Gastrocnemius medialis (tissue), 4 donors: ENCODE measurements around the gene CACNA2D2. TPM values are rescaled to one million over a fixed set of nuclear protein-coding genes. Genes with fewer than 3 reads are reported as not detected.

ENCODE experiments used
- ATAC-seq, 2 donors: fragments of 150-250 bp; one replicate each; pipeline ENCODE4 v1.9.1; 2016
- DNase-seq, 2 donors: peaks; one replicate each; pipeline ENCODE4 v3.0.0-alpha.2; 2019
- H3K27ac ChIP-seq, 4 donors: fragments of 200-600 bp; sonication (generic); 1 replicate in 1 of 4; 2 replicates in 3 of 4; pipeline ENCODE4 v1.5.1; 2016 to 2018; ENCODE audit warnings: mild to moderate bottlenecking in 2 of 4, moderate library complexity in 1 of 4
- H3K27me3 ChIP-seq, 3 donors: fragments of 200-600 bp; sonication (generic) in 2 of 3; 1 replicate in 1 of 3; 2 replicates in 2 of 3; pipeline versions ENCODE4 v1.5.1 to v1.6.0; 2016 to 2019; ENCODE audit warnings: mild to moderate bottlenecking in 1 of 3, moderate library complexity in 1 of 3
- H3K36me3 ChIP-seq, 2 donors: fragments of 200-600 bp; sonication (generic) in 1 of 2; one replicate each; pipeline ENCODE4 v1.5.1; 2017 to 2018
- H3K4me1 ChIP-seq, 2 donors: fragments of 200-600 bp; sonication (generic) in 1 of 2; one replicate each; pipeline ENCODE4 v1.5.1; 2016 to 2017; ENCODE audit warnings: mild to moderate bottlenecking in 2 of 2
- H3K4me3 ChIP-seq, 4 donors: fragments of 200-600 bp; sonication (generic) in 3 of 4; 1 replicate in 1 of 4; 2 replicates in 3 of 4; pipeline ENCODE4 v1.5.1; 2016 to 2019; ENCODE audit warnings: mild to moderate bottlenecking in 2 of 4
- H3K9me3 ChIP-seq, 3 donors: fragments of 200-600 bp; sonication (generic) in 2 of 3; 1 replicate in 1 of 3; 2 replicates in 2 of 3; pipeline ENCODE4 v1.5.1; 2016 to 2019
- CTCF ChIP-seq, 5 experiments: fragments of 450-650 bp in 3 of 5; fragments of 200-600 bp in 2 of 5; sonication (generic) in 2 of 5; IDR thresholded peaks in 4 of 5; conservative IDR thresholded peaks in 1 of 5; 1 replicate in 4 of 5; 2 replicates in 1 of 5; pipeline ENCODE4 v1.5.1; 2016 to 2019; ENCODE audit warnings: antibody characterized with exemption in 5 of 5, mild to moderate bottlenecking in 3 of 5, moderate library complexity in 3 of 5
- POLR2A ChIP-seq, 2 donors: fragments of 450-650 bp; IDR thresholded peaks; one replicate each; pipeline ENCODE4 v1.6.1; 2017; ENCODE audit warnings: antibody characterized with exemption in 2 of 2, mild to moderate bottlenecking in 2 of 2, moderate library complexity in 2 of 2
- in situ Hi-C, 4 donors: fragments of 200-750 bp; cut with MboI; loops; one replicate each; pipeline versions ENCODE4 v1.15.0 to v1.8.0; 2017; ENCODE audit warnings: low sequenced_read_pairs in 4 of 4
- intact Hi-C: fragments of 100-400 bp; cut with DNase I; formaldehyde crosslinking; loops from one replicate; pipeline ENCODE4 v1.15.1; 2023; ENCODE audit warnings: low total_unique reads
- total RNA-seq, 4 donors: library from RNA; depleted of rRNA; stranded (reverse); fragments of >200 nt; gene quantifications; one replicate each; pipeline versions ENCODE4 v1.1.0 to v1.2.3, GENCODE V29; 2016

The CACNA2D2 gene
- total RNA-seq, 4 donors from 2014 or later: 0.27 to 0.68 (median 0.45) TPM

GRCh38 chr3:50353245-50354004 is 150.0 kb downstream of the CACNA2D2 start:
- intact Hi-C loops (loop anchor here (10.0 kb wide), 1 partner anchor 1041 kb away; the partner anchor contains the start of gene RBM15B), in situ Hi-C loops (loop anchor here in 1 of 4 donors (25.0 kb wide), 1 partner anchor 184 kb away; no protein-coding TSS in a partner anchor)
- H3K4me1 ChIP-seq: peaks cover 61 to 67% of the 10 kb centered on the region in 2 donors
- H3K9me3 ChIP-seq: no peaks in the 10 kb centered on the region
- DNase-seq: no peak
- H3K27ac ChIP-seq: no peak overlapping the region
- no peak overlapping the region for H3K4me3 ChIP-seq
- no peaks in the 10 kb centered on the region for H3K27me3 ChIP-seq
- no peak for ATAC-seq
- peaks cover 0 to 48% of the 10 kb centered on the region in 2 donors for H3K36me3 ChIP-seq
- no peak for TF ChIP-seq CTCF (IDR thresholded peaks at IDR 0.05 in 4 of 5, conservative IDR thresholded peaks at IDR 0.05 in 1 of 5)
- no peak for TF ChIP-seq POLR2A (IDR thresholded peaks at IDR 0.05)

- TF ChIP-seq CTCF (IDR thresholded peaks at IDR 0.05 in 4 of 5, conservative IDR thresholded peaks at IDR 0.05 in 1 of 5) (no peak), POLR2A (IDR thresholded peaks at IDR 0.05) (no peak)
- H3K9me3 ChIP-seq: no peaks in the 10 kb centered on the region
- DNase-seq (no peak), ATAC-seq (no peak)
- intact Hi-C loops: loop anchor here (10.0 kb wide), 1 partner anchor 1042 kb away; the partner anchor contains the start of gene RBM15B
- H3K27ac ChIP-seq: no peak overlapping the region
- no peaks in the 10 kb centered on the region for H3K27me3 ChIP-seq
- H3K4me3 ChIP-seq: no peak overlapping the region
- H3K36me3 ChIP-seq: peaks cover 0 to 50% of the 10 kb centered on the region in 2 donors
- peaks cover 54 to 64% of the 10 kb centered on the region in 2 donors for H3K4me1 ChIP-seq
- in situ Hi-C loops: loop anchor here in 1 of 4 donors (25.0 kb wide), 1 partner anchor 185 kb away; no protein-coding TSS in a partner anchor
Measured at GRCh38 chr3:50352781-50353180, 150.7 kb downstream of the CACNA2D2 start.

GRCh38 chr3:50351323-50351697 is 152.1 kb downstream of the CACNA2D2 start:
- no peak for DNase-seq
- H3K27me3 ChIP-seq: no peaks in the 10 kb centered on the region
- in situ Hi-C loops: loop anchor here in 1 of 4 donors (25.0 kb wide), 1 partner anchor 186 kb away; no protein-coding TSS in a partner anchor
- no peaks in the 10 kb centered on the region for H3K9me3 ChIP-seq
- TF ChIP-seq POLR2A (IDR thresholded peaks at IDR 0.05) (no peak), CTCF (IDR thresholded peaks at IDR 0.05 in 4 of 5, conservative IDR thresholded peaks at IDR 0.05 in 1 of 5) (no peak)
- intact Hi-C loops: loop anchor here (10.0 kb wide), 1 partner anchor 1043 kb away; the partner anchor contains the start of gene RBM15B
- ATAC-seq: no peak
- H3K4me3 ChIP-seq: peak overlapping the region; percentile 64 to 91 (median 76)
- H3K4me1 ChIP-seq: peaks cover 40 to 54% of the 10 kb centered on the region in 2 donors
- peak overlapping the region; percentile 86 to 97 (median 90) for H3K27ac ChIP-seq
- H3K36me3 ChIP-seq: peaks cover 0 to 39% of the 10 kb centered on the region in 2 donors

GRCh38 chr3:50350527-50351322 is 152.7 kb downstream of the CACNA2D2 start, which contains the start of the genes CYB561D2 and NPRL2:
CYB561D2 (plus strand) TSS chr3:50350862; CDS start chr3:50351434, 572 bp downstream.
NPRL2 (minus strand) TSS chr3:50350775; CDS start chr3:50350652, 123 bp downstream.
- Histone ChIP-seq H3K36me3 (peaks cover 0 to 39% of the 10 kb centered on the region in 2 donors), H3K9me3 (no peaks in the 10 kb centered on the region), H3K27me3 (no peaks in the 10 kb centered on the region), H3K4me1 (peaks cover 34 to 51% of the 10 kb centered on the region in 2 donors), H3K4me3 (peak within 1 kb of the TSS; percentile 64 to 91 (median 76)), H3K27ac (peak within 1 kb of the TSS; percentile 86 to 97 (median 90))
- peak; percentile 93 to 95 for ATAC-seq
- DNase-seq: peak; percentile 94 to 97
- intact Hi-C loops (loop anchor here (10.0 kb wide), 1 partner anchor 1044 kb away; the partner anchor contains the start of gene RBM15B), in situ Hi-C loops (loop anchor here in 1 of 4 donors (25.0 kb wide), 1 partner anchor 187 kb away; no protein-coding TSS in a partner anchor)
- TF ChIP-seq CTCF (IDR thresholded peaks at IDR 0.05 in 4 of 5, conservative IDR thresholded peaks at IDR 0.05 in 1 of 5): peak in 1 of 5 experiments; percentile 6
- TF ChIP-seq POLR2A (IDR thresholded peaks at IDR 0.05): peak; percentile 90 to 92
